Skin epidermis (tissue), 12 donors: ENCODE data around the gene TMEM218.
A peak's percentile ranks its signal among the peaks of the same experiment; 100 is the strongest.
"Not testable (repeated sequence)": the region's sequence is repeated elsewhere in the genome, so short reads cannot be mapped to it uniquely, and the experiment has no call there.

Source experiments
- H3K27ac ChIP-seq, 21 experiments: fragments of 200-600 bp; sonication (generic) in 11 of 21; one replicate each; pipeline ENCODE4 v1.5.0; 2020; ENCODE audit warnings: mild to moderate bottlenecking in 3 of 21, inconsistent platforms in 2 of 21, moderate library complexity in 2 of 21
- H3K4me3 ChIP-seq, 7 experiments: fragments of 200-600 bp; sonication (generic) in 2 of 7; one replicate each; pipeline ENCODE4 v1.5.0; 2020; ENCODE audit warnings: inconsistent platforms in 2 of 7, mild to moderate bottlenecking in 2 of 7, moderate library complexity in 1 of 7

Gene TMEM218

DNA sequence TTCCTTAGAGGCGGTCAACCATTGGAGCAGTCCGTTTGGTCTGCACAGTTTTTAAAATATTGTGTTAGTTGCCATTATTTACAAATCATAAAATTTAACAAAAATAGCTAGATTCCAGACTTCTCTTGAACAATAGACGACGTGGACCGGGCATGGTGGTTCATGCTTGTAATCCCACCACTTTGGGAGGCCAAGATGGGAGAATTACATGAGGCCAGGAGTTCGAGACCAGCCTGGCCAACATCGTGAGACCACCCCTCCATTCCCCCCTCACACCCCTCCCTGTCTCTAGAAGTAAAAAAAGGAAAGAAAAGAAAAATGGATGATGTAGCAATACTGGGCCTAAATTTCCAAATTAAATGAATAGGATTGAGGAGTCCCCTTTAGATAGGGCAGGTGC lies 47.4 kb downstream of the TMEM218 start:
- Histone ChIP-seq H3K27ac (peak overlapping the region in 15 of 21 experiments; percentile 54 to 85 (median 79)), H3K4me3 (peak overlapping the region in 5 of 7 experiments; percentile 45 to 63 (median 57))

DNA sequence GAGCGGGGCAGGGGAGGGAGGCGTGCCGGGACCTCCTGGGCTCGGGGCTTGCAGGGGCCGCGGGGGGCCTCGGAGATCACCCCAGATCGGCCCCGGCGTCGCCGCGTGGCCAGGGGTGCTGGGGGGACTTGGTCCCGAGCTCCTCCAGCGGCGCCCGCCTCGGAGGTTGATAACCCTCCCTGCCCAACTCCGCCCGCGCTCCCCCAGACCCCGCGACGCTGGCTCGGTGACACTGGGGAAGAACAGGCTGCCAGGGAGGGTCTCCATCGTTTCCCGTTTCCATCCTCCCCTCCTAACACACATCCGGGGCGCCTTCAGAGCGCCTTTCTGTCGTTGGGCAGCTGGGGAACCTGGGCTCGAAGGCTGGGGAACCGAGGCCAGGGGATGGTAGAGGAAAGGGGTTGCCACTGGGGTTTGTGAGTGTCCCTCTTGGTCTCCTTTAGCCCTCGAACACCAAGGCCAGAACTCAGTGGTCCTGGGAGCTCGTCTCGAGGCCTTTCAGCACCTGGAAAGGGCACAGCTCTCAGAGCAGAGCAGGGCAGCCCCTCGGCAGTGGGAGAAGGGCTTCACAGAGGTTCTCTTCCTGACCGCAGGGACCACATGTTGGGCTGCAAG lies 47.9 kb downstream of the TMEM218 start:
- Histone ChIP-seq H3K27ac (peak overlapping the region; percentile 54 to 85 (median 76)), H3K4me3 (peak overlapping the region; percentile 45 to 63 (median 55))

DNA sequence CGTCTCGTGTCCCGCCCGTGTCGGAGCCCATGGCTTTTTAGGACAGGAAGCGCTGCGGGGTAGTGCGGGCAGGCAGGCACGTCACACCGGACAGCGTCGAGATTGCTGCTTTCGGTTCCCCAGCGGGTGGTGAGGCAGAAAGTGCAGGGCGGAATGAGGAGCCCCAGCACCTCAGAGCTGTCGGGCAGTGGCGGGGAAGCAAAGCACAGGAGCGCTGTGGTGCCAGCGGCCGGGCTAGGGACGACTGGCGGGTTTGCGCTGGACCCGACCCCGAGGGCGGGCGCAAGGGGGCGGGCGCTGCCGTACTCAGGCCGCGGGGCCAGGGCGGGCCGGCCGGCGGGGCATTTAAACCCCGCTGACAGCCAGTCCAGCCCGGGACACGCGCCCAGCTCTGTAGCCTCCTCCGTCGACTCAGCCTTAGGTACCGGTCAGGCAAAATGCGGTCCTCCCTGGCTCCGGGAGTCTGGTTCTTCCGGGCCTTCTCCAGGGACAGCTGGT lies 48.4 kb downstream of the TMEM218 start, which contains the start of gene SLC37A2:
Gene SLC37A2, plus strand, starts transcription at position 375 of the 498 bp plus-strand sequence. Its CDS starts 63 bp downstream, at position 438.
- Histone ChIP-seq H3K4me3 (peak within 1 kb of the TSS; percentile 45 to 63 (median 55)), H3K27ac (peak within 1 kb of the TSS; percentile 54 to 85 (median 76))

DNA sequence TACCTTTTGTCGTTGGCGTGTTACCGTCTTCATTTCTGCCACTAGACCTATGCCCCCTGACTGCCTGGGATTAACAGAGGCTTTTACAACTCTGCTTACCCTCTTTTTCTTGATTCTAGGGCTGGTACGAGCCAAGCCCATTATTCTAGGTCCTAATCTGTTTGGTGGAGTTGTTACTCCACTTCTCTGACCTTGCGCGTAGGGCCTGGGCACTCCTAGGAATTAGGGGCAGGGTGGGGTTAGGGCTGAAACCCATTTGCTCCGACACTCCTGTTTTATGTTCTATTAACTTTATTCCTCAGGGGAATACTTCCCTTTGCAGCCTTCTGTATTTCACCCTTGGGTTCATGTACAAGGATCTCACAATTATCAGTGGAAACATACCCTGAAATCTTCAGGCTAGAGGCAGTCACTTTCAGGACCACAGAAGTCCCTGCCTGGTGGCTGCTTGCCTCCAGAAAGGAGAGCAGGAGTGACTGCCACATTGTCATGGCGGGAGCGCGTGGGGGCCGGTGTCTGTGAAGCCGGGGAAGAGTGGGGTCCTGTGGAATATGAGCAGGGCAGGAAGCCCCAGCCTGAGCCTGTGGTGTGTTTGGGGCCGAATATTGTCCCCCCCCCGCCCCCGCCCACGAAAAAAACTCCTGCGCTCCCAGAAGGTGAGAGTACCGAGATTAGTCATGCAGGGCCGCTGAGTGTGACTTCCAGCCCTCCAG lies 49.1 kb downstream of the TMEM218 start:
- peak overlapping the region in 19 of 21 experiments; percentile 54 to 85 (median 76) for H3K27ac ChIP-seq

DNA sequence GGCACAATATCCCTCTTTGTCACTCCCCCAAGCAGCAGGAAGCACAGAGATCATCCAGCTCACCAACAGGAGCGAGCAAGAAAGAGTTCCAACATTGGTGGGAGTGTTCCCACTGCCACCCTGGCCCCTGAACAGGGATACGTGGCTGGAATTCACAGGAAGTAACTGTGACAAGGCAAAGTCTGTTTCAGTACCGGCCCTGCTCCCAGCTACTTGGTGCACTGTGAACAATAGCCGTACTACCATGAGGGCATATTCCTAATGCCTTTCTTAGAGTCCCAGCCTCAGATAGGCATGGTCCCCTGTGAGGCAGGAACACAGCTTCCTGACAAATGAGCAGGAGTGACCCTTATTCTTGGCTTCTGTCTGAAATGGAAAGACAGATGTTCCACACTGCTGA lies 50.1 kb downstream of the TMEM218 start:
- no peak overlapping the region for H3K4me3 ChIP-seq
- no peak overlapping the region for H3K27ac ChIP-seq

More for the DNA sequence above, 49.1 kb downstream of the TMEM218 start:
- peak overlapping the region; percentile 45 to 63 (median 55) for H3K4me3 ChIP-seq

DNA sequence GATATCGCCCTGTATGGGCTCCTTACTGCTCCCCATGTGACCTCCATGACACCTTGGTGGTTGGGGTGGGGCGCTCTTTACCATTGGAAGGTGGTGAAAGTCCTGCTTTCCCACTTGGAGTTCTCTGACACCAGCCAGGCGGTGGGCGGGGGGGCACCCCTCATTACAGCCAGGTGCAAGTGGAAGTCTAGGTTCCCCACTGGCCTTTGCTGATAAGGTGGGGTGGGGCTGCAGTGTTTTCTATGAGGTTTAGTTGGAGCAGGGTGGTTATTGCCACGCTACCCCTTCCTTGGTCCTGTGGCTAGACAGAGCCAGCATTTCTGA lies 53.8 kb downstream of the TMEM218 start:
- no peak overlapping the region for H3K27ac ChIP-seq

DNA sequence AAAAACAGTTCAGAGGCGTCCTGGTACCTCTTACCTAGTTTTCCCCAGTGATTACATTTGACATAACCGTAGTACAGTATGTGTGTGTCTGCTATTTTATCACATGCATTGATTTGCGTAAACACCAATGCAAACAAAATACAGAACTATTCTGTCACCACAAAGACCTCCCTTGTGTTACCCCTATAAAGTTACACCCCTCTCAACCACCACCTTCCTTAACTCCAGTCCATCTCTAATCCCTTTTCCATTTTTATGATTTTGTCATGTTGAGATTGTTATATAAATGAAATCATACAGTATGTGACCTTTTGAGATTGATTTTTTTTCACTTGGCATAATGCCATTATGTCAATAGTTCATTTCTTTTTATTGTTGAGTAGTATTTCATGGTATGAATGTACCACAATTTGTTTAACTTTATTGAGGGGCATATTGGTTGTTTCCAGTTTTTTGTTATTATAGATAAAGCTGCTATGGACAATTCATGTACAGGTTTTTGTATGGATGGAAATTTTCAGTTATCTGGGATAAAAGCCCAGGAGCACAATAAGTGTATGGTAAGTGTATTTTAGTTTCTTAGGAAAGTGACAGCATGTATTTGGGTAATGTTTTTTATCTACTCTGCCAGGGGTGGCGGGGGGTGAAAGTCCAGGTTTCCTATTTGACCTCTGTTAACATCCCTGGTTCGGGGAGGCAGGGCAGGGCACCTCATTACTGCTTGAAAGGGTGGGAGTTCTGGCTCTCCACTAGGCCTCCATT lies 54.3 kb downstream of the TMEM218 start:
- H3K27ac ChIP-seq, result no peak overlapping the region
- H3K4me3 ChIP-seq, result no peak overlapping the region

More for the DNA sequence above, 53.8 kb downstream of the TMEM218 start:
- no peak overlapping the region for H3K4me3 ChIP-seq

DNA sequence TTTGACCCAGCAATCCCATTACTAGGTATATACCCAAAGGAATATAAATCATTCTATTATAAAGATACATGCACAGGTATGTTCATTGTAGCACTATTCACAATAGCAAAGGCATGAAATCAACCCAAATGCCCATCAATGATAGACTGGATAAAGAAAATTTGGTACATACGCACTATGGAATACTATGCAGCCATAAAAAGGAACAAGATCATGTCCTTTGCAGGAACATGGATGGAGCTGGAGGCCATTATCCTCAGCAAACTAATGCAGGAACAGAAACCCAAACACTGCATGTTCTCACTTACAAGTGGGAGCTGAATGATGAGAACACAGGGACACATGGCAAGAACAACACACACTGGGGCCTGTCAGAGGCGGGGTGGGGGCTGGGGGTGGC lies 55.3 kb downstream of the TMEM218 start:
- not testable (repeated sequence) for H3K27ac ChIP-seq, H3K4me3 ChIP-seq

DNA sequence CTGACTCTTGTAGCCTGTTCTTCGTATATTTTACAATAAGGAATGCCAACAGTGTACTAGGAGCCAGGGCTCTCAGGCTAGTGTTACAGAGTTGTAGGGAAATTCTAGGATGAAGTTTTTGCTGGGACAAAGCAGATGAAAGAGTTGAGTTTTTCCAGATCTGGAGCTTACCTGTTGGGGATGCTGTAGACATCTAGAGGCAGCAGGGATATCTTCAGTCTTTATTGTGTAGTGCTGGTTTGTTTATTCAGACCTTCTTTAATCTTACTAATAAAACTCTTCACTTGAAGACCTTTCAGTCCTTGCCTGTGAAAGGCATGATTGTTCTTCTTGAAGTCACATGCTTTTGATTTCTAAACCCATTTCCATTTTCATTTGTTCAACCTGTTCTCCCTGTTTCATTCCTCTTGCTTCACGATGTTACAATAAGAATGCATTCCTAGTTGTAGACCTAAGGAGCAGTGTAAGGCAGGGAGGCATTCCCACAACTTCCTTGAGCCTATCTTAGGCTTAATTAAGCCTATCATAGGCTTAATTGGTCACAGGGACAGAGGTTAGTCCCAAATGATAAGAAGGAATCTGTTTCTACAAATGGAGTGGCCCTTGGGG lies 56.2 kb downstream of the TMEM218 start:
- Histone ChIP-seq H3K27ac (peak overlapping the region in 5 of 21 experiments; percentile 0 to 67 (median 29)), H3K4me3 (no peak overlapping the region)

DNA sequence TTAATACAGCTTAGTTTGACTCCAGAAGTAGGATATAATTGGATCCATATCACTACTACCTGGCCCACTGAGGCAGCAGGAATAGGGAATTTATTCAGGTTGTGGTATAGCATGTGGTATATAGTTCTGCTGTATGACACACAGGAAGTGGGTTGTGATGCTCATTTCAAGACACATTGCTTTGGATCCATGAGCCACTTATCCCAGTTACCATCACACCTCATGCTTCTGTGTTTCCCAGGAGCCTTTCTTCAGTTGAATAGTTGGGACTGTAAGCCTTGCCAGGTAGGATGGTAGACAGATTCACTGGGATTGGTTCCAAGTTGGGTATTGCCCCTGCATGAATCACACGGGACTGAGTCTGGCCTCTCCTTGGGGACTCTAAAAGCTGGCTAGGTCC lies 58.3 kb downstream of the TMEM218 start:
- Histone ChIP-seq H3K4me3 (no peak overlapping the region), H3K27ac (no peak overlapping the region)

DNA sequence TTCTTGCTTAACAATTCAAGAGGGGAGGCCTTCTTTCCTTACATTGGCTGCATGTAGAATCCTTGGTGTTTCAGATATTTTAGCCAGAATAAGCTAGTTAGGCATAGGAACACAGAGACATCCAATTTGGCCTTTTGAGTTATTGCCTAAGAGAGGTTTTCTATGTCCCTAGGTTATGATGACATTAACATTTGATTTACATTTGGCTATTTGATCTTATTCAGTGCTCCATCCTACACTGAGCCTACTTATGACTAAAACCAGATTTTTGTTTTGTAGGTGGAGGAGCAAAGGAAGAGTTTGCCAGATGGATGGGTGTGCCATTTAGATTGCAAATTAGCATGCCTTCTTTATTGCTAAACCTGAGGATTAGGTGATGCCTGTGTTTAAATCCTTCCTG lies 59.4 kb downstream of the TMEM218 start:
- H3K4me3 ChIP-seq, result no peak overlapping the region

DNA sequence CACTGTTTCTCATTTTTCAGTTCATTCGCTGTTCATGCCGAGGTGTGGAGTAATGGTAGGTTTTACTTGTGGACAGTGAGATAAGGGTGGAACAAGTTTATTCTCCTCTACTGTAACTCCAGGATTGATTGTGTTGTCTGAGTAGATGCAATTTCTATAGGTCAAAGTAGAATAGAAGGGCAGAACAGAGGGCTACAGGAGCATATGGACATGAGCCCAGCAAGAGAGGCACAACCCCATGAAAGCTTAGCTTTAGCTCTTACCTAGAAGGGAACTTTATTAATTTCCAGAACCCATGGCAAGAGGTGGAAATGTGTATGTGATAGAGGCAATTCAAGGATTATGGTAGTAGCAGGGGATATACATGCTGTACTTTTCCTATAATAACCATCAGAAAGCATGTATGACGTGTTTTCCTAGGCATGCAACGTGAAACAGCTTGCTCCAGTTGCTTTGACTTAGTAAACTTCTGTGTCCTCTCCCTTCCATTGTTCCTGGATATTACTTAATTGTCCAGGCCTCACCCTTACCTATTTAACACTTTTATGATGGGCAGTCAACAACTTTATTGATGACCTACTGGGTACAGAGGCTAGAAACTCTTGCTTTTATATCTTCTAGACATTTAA lies 62.1 kb downstream of the TMEM218 start:
- no peak overlapping the region for H3K27ac ChIP-seq
- H3K4me3 ChIP-seq, result no peak overlapping the region

More for the DNA sequence above, 59.4 kb downstream of the TMEM218 start:
- no peak overlapping the region for H3K27ac ChIP-seq
